Keratinocyte (primary cell): ENCODE results near the gene TP63. TPM values are rescaled to one million over a fixed set of nuclear protein-coding genes. Genes with fewer than 3 reads are reported as not detected.

ENCODE experiments used
- DNase-seq: peaks from one replicate; pipeline ENCODE4 v3.0.0-alpha.2; 2011; ENCODE audit warnings: low read depth, missing footprints, low spot score
- FAIRE-seq: peaks from 2 replicates; lab custom pipeline; 2011; peaks lifted over from hg19 to GRCh38; lab: Jason Lieb, UNC
- H2AFZ ChIP-seq: 2 replicates; pipeline ENCODE4 v1.6.0; 2012; ENCODE audit warnings: low read length, control low read depth, inconsistent platforms; ENCODE audit not compliant: control insufficient read depth
- H3K27ac ChIP-seq: 2 replicates; pipeline ENCODE4 v1.5.1; 2011; ENCODE audit warnings: low read length; ENCODE audit not compliant: control insufficient read depth, insufficient read depth
- H3K27me3 ChIP-seq: 3 replicates; pipeline ENCODE4 v1.6.0; 2011; ENCODE audit warnings: low read length; ENCODE audit not compliant: control insufficient read depth, insufficient read depth; ENCODE audit errors: extremely low read depth
- H3K36me3 ChIP-seq, 2 experiments: 2 replicates in 1 of 2; 3 replicates in 1 of 2; pipeline ENCODE4 v1.5.1; 2011; ENCODE audit warnings: low read length in 2 of 2, mild to moderate bottlenecking in 1 of 2; ENCODE audit not compliant: control insufficient read depth in 2 of 2, insufficient read depth in 2 of 2; ENCODE audit errors: extremely low read depth in 1 of 2
- H3K4me1 ChIP-seq: 3 replicates; pipeline ENCODE4 v1.5.1; 2011; ENCODE audit warnings: low read length; ENCODE audit not compliant: control insufficient read depth, insufficient read depth; ENCODE audit errors: extremely low read depth
- H3K4me2 ChIP-seq: 3 replicates; pipeline ENCODE4 v1.6.0; 2011; ENCODE audit warnings: low read depth, low read length; ENCODE audit not compliant: control insufficient read depth, insufficient read depth; ENCODE audit errors: extremely low read depth
- H3K4me3 ChIP-seq, 3 experiments: fragments of 200-600 bp in 1 of 3; sonication (generic) in 1 of 3; 2 replicates in 2 of 3; 3 replicates in 1 of 3; pipeline ENCODE4 v1.5.1; 2011 to 2016; ENCODE audit warnings: low read length in 3 of 3, mild to moderate bottlenecking in 3 of 3, control low read depth in 2 of 3, inconsistent platforms in 1 of 3, low read depth in 1 of 3, mixed read lengths in 1 of 3, mixed run types in 1 of 3, moderate library complexity in 1 of 3; ENCODE audit not compliant: control insufficient read depth in 2 of 3, insufficient read depth in 2 of 3; ENCODE audit errors: extremely low read depth in 1 of 3
- H3K79me2 ChIP-seq: 2 replicates; pipeline ENCODE4 v1.6.0; 2012; ENCODE audit warnings: low read length; ENCODE audit not compliant: control insufficient read depth, insufficient read depth
- H3K9ac ChIP-seq: 3 replicates; pipeline ENCODE4 v1.6.0; 2011; ENCODE audit warnings: low read length; ENCODE audit not compliant: control insufficient read depth, insufficient read depth; ENCODE audit errors: extremely low read depth
- H3K9me1 ChIP-seq: 3 replicates; pipeline ENCODE4 v1.6.0; 2011; ENCODE audit warnings: low read length; ENCODE audit not compliant: control insufficient read depth, insufficient read depth; ENCODE audit errors: extremely low read depth
- H3K9me3 ChIP-seq: 2 replicates; pipeline ENCODE4 v1.5.1; 2012; ENCODE audit warnings: low read depth, low read length; ENCODE audit not compliant: control insufficient read depth
- H4K20me1 ChIP-seq: 3 replicates; pipeline ENCODE4 v1.6.0; 2011; ENCODE audit warnings: low read length; ENCODE audit not compliant: control insufficient read depth, insufficient read depth; ENCODE audit errors: extremely low read depth
- EZH2 ChIP-seq: IDR thresholded peaks from one replicate; pipeline ENCODE4 v1.6.1; 2012; ENCODE audit warnings: inconsistent platforms, mild to moderate bottlenecking, low read length, moderate library complexity
- dilution Hi-C: fragments of 300-500 bp; cut with MboI; formaldehyde crosslinking; loops from one replicate; pipeline ENCODE4 v1.7.0; 2020; ENCODE audit warnings: low sequenced_read_pairs; ENCODE audit not compliant: extremely low pct_ligation_motif_present
- polyA plus RNA-seq, 5 experiments: library from polyadenylated mRNA; depleted of rRNA in 3 of 5; stranded (reverse) in 3 of 5; stranded (forward) in 1 of 5; unstranded in 1 of 5; fragments of >200 nt; gene quantifications; 1 replicate in 1 of 5; 2 replicates in 3 of 5; 3 replicates in 1 of 5; pipeline versions ENCODE4 v1.2.1 to v1.2.3, GENCODE V29; 2011 to 2012; ENCODE audit warnings: missing spikeins in 2 of 5, low read depth in 1 of 5, low replicate concordance in 1 of 5
- TF ChIP-seq, protein P1 (sequence below), 3 experiments: IDR thresholded peaks in 1 of 3; conservative IDR thresholded peaks in 1 of 3; optimal IDR thresholded peaks in 1 of 3; 2 replicates in 2 of 3; 3 replicates in 1 of 3; pipeline versions ENCODE3 to v1.5.1; 2011; ENCODE audit warnings: low read length in 3 of 3, mild to moderate bottlenecking in 3 of 3, moderate library complexity in 2 of 3, control low read depth in 1 of 3, inconsistent platforms in 1 of 3; ENCODE audit not compliant: insufficient read depth in 2 of 3; ENCODE audit errors: extremely low read depth in 1 of 3

Gene TP63
- polyA plus RNA-seq, 1 donor (not counting 4 experiments of a cell fraction or from before 2014, with no cell fraction given) = 214 TPM

DNA sequence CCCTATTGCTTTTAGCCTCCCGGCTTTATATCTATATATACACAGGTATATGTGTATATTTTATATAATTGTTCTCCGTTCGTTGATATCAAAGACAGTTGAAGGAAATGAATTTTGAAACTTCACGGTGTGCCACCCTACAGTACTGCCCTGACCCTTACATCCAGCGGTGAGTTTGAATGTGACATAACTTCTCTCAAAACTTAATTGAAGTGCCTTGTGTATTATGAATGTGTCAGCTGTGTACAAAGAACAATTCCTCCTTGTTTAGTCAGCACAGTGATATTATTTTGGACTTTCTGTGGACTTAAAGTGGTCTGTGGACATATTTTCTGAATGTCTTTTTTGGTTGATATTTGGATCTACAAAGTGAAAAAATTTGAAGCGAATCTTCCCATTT lies 220 bp downstream of the TP63 start:
- Histone ChIP-seq H3K27me3 (no peaks in the 10 kb centered on the region), H3K79me2 (no peaks in the 10 kb centered on the region), H3K4me2 (no peak overlapping the region), H2AFZ (no peak overlapping the region), H3K9ac (no peak overlapping the region), H3K4me1 (no peaks in the 10 kb centered on the region), H4K20me1 (no peaks in the 10 kb centered on the region), H3K36me3 (no peaks in the 10 kb centered on the region), H3K4me3 (no peak overlapping the region), H3K27ac (no peak overlapping the region), H3K9me3 (no peaks in the 10 kb centered on the region), H3K9me1 (no peaks in the 10 kb centered on the region)
- DNase-seq = no peak
- TF ChIP-seq, protein P1, sequence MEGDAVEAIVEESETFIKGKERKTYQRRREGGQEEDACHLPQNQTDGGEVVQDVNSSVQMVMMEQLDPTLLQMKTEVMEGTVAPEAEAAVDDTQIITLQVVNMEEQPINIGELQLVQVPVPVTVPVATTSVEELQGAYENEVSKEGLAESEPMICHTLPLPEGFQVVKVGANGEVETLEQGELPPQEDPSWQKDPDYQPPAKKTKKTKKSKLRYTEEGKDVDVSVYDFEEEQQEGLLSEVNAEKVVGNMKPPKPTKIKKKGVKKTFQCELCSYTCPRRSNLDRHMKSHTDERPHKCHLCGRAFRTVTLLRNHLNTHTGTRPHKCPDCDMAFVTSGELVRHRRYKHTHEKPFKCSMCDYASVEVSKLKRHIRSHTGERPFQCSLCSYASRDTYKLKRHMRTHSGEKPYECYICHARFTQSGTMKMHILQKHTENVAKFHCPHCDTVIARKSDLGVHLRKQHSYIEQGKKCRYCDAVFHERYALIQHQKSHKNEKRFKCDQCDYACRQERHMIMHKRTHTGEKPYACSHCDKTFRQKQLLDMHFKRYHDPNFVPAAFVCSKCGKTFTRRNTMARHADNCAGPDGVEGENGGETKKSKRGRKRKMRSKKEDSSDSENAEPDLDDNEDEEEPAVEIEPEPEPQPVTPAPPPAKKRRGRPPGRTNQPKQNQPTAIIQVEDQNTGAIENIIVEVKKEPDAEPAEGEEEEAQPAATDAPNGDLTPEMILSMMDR (optimal IDR thresholded peaks at IDR 0.05 in 1 of 3, IDR thresholded peaks at IDR 0.05 in 1 of 3, conservative IDR thresholded peaks at IDR 0.05 in 1 of 3; ENCODE audit: extremely low read depth in 1 of 3, insufficient read depth in 2 of 3, low read length in 3 of 3) = no peak
- TF ChIP-seq EZH2 = no peak
- dilution Hi-C loops = no loop called here
- no peak for FAIRE-seq

- no peak for DNase-seq
- H3K9ac ChIP-seq = no peak overlapping the region
- H3K79me2 ChIP-seq = no peaks in the 10 kb centered on the region
- H3K4me3 ChIP-seq = no peak overlapping the region
- no peaks in the 10 kb centered on the region for H3K4me1 ChIP-seq
- H2AFZ ChIP-seq = no peak overlapping the region
- no peak for FAIRE-seq
- dilution Hi-C loops = no loop called here
- H3K27ac ChIP-seq = no peak overlapping the region
- H3K9me1 ChIP-seq = no peaks in the 10 kb centered on the region
- no peak overlapping the region for H3K4me2 ChIP-seq
- TF ChIP-seq, protein P1 (optimal IDR thresholded peaks at IDR 0.05 in 1 of 3, IDR thresholded peaks at IDR 0.05 in 1 of 3, conservative IDR thresholded peaks at IDR 0.05 in 1 of 3; ENCODE audit: extremely low read depth in 1 of 3, insufficient read depth in 2 of 3, low read length in 3 of 3) = no peak
- no peak for TF ChIP-seq EZH2
- no peaks in the 10 kb centered on the region for H3K9me3 ChIP-seq
- H3K36me3 ChIP-seq = no peaks in the 10 kb centered on the region
- no peaks in the 10 kb centered on the region for H3K27me3 ChIP-seq
- H4K20me1 ChIP-seq = no peaks in the 10 kb centered on the region
Observed at GRCh38 chr3:189632242-189632641, 1.1 kb downstream of the TP63 start.
